Retinal pigment epithelial cell (primary cell): ENCODE results near the gene HAUS7.

Experiments used
- DNase-seq: peaks from one replicate; pipeline ENCODE4 v3.0.0-alpha.2; 2010; ENCODE audit warnings: low read depth
- H3K4me3 ChIP-seq: 2 replicates; pipeline ENCODE4 v1.5.1; 2011; ENCODE audit warnings: mild to moderate bottlenecking, low read length, control low read depth, moderate library complexity
- TF ChIP-seq, protein P1 (sequence below): conservative IDR thresholded peaks from 2 replicates; pipeline ENCODE4 v1.5.1; 2011; ENCODE audit warnings: low read depth, low read length, control low read depth, inconsistent platforms

HAUS7 gene

DNA sequence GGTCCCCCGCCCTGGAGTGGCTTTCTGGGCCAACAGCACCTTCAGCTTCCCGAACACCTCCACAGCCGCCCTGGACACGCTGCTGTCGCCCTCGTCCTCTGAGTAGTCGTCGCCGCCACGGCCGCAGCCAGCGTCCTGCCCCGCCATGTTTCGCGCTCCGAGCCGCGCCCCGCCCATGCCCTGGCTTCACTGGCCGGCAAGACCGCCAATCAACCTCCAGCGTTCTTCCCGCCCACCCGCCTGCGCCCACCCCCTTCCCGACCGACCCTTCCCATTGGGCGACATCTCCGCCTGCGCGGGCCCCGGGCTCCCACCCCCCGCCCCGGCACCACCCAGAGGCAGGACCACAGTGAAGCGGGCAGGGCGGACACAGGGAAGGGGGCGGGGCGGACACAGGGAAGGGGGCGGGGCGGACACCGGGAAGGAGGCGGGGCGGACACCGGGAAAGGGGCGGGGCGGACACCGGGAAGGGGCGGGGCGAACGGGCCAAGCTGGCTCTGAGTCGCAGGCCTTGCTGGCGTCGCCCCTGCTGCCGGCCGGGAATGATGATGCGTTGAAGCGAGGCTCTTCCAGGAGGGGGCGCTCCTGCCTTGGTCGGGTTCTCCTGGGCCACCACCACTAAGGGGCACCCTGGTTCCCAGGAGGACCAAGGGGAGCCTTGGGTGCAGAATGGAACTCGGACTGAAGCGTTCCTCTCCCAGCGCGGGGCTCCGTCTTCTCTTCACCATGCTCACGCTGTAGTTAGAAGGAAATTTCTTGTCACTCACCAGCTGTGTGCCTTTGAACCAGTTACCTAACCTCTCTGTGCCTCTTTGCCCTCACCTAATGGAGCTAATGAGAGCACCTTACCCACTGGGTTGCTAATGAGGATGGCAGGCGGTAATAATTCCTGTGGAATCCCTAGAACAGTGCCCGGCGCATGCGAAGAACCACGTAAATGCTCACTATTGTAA, at the start of gene HAUS7:
Gene HAUS7, minus strand, starts transcription at position 166 of the 953 bp plus-strand sequence. Its CDS starts 19 bp downstream, at position 147.
- peak; percentile 45 for DNase-seq
- TF ChIP-seq, protein P1, sequence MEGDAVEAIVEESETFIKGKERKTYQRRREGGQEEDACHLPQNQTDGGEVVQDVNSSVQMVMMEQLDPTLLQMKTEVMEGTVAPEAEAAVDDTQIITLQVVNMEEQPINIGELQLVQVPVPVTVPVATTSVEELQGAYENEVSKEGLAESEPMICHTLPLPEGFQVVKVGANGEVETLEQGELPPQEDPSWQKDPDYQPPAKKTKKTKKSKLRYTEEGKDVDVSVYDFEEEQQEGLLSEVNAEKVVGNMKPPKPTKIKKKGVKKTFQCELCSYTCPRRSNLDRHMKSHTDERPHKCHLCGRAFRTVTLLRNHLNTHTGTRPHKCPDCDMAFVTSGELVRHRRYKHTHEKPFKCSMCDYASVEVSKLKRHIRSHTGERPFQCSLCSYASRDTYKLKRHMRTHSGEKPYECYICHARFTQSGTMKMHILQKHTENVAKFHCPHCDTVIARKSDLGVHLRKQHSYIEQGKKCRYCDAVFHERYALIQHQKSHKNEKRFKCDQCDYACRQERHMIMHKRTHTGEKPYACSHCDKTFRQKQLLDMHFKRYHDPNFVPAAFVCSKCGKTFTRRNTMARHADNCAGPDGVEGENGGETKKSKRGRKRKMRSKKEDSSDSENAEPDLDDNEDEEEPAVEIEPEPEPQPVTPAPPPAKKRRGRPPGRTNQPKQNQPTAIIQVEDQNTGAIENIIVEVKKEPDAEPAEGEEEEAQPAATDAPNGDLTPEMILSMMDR = peak; percentile 70
- H3K4me3 ChIP-seq = peak within 1 kb of the TSS; percentile 65

DNA sequence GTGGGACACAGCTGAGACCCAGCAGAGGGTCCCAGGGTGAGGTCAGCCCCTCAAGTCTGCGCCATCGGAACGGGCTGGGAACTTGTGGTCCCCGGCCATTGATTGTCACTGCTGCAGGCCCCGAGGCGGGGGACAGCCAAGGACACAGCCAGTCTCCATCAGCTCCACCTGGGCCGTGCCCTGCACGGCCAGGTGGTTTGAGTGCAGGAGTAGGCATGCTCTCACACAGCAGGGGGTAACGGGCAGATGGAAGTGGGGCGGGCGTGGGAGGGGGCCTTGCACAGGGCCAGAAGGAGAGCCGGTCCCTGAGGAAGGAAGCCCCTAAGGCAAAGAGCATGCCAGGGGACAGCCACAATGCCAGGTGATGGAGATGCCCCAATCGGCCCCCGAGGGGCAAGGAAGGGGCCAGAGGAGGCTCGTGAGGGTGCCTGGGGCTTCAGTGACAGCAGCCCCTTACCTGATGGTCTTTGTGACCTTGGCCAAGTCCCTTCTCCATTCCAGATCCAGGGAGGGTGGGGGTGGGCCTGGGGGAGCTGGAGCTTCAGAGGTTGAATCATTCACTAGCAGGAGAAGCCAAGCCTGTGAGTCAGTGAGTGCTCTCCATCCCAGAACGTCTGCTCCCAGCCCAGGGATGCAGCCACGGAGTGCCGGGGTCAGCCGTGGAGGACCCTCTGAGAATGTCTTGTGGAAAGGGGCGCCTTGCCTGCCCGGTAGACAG, 49.4 kb upstream of the HAUS7 start:
- no peak for DNase-seq
- TF ChIP-seq, protein P1 = no peak
- no peak overlapping the region for H3K4me3 ChIP-seq

DNA sequence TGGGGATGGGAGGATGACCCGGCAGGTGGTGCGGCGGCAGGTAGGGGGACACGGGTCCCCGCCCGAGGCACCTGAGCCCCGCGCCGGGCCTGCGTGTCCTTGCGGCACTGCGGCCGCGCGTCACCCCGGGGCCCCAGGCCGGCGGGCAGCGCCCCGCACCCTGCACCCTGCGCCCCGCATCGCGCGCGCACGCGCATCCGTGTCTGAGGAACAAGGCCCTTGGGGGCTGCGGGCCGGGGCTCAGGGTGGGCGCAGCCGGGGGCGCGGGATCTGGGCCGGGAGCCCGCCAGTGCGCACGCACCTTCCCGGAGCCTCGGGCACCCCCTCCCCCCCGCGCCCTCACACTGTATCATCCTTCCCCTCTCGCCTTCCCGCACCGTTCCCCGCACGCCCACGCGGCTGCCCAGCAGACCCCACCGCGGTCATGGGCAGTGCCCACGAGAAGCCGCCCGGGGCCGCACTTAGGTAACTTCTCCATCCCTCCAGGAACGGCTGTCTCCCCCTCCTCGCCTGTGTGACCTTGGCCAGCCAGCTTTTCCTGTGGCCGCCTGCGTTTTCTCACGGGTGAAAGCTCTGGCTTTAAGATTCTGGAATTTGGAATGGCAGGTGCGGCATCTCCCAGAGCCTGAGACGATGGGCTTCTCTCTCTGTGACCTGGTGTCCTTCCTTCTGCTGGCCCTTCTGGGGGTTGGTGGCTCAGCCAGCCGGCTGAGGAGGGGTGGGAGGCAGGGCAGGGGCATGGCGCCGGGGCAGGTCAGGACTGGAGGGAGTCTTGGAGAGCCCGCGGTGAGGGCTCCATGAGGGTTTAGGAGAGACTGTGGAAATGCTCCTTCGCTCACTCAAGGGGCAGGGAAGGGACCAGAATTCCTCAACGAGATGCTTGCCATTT, 47.8 kb upstream of the HAUS7 start:
- no peak for DNase-seq
- TF ChIP-seq, protein P1 = no peak
- no peak overlapping the region for H3K4me3 ChIP-seq

DNA sequence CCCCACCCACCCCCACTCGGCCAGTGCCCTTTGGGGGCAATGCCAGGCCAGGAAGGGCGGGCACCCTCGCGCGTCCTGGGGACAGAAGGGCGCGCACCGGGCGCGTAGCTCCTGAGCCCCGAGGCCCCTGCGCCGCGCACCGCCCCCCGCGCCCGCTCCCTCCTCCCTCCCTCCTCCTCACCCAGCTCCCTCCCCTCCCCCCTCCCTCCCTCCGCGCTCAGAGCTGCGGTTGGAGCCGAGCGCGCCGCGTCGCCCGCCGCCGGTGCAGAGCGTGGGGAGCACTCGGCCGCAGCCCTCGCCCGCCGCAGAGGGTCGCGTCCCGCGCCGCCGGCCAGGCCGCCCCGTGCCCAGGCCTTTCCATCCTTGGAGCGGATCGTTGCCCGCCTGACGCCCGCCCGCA, 47.0 kb upstream of the HAUS7 start, which contains the start of gene ATP2B3:
Gene ATP2B3, plus strand, starts transcription at position 220 of the 400 bp plus-strand sequence. CDS start 18,606 bp downstream, outside the sequence.
- no peak for DNase-seq
- TF ChIP-seq, protein P1 = no peak
- no peak within 1 kb of the TSS for H3K4me3 ChIP-seq

DNA sequence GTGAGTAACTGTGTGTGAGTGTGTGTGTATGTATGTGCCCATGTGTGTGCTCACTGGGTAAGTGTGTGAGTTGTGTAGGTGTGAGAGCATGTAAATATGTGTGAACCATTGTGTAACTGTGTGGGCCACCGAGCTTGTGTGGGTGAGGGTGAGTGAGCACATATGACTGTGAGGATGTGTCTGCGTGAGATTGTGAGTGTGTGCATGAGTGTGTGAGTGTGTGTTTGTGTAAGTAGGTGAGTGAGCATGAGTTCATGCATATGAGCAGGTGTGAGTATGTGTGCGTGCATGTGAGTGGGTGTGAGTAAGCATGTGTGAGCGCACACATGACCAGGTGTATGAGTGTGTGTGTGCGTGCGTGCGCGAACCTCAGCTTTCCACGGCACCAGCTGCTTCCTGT, 45.7 kb upstream of the HAUS7 start:
- TF ChIP-seq, protein P1 = no peak
- no peak overlapping the region for H3K4me3 ChIP-seq
- no peak for DNase-seq

DNA sequence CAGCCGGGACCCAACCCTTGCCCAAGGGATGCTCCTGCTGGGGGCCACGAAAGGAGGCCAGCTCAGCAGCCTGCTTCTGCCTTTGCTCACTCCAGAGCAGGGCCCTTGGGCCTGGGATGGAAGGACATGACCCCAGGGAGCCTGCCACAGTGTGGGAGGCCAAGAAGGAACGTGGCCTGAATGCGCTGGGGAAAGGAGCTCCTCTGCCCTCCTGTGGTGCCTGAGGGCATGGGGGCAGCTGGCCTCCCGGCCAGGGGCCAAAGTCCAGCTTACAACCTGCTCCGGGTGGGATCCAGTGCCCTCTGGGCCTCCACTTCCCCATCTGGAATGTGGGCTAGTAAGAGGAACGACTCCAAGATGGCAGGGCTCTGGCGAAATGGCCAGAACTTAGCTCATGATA, 45.1 kb upstream of the HAUS7 start:
- no peak overlapping the region for H3K4me3 ChIP-seq
- DNase-seq = no peak
- TF ChIP-seq, protein P1 = no peak
